IPS-18c (cell line): ENCODE data around the gene SCN8A.

Source experiments
- H3K4me3 ChIP-seq: 2 replicates; pipeline ENCODE4 v1.7.0; 2013; ENCODE audit warnings: low read depth, mild to moderate bottlenecking, low read length, moderate library complexity; ENCODE audit not compliant: insufficient read depth
- H3K9me3 ChIP-seq: one replicate; pipeline ENCODE4 v1.6.1; 2013; ENCODE audit warnings: mild to moderate bottlenecking, low read length, moderate library complexity; ENCODE audit not compliant: control insufficient read depth, insufficient read depth

The SCN8A gene

DNA sequence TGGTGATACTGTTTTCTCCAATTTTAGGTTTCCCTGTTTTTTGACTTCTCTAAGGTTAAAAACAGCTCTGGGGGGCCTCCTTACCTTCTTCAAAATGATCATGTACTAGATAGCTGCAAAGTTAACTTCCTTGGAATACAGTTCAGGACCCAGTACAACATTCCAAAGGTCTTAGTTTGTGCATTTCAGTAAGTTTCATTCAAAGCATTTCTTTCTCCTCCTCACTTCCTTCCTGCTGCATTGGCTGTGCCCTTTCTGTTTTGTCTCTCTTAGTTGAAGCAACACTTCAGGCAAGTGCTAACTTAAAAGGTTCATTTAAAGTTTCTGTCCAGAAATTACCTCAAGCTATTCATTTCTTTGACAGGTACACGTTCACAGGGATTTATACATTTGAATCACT, 95.7 kb downstream of the SCN8A start:
- Histone ChIP-seq H3K4me3 (no peak overlapping the region), H3K9me3 (no peaks in the 10 kb centered on the region)

DNA sequence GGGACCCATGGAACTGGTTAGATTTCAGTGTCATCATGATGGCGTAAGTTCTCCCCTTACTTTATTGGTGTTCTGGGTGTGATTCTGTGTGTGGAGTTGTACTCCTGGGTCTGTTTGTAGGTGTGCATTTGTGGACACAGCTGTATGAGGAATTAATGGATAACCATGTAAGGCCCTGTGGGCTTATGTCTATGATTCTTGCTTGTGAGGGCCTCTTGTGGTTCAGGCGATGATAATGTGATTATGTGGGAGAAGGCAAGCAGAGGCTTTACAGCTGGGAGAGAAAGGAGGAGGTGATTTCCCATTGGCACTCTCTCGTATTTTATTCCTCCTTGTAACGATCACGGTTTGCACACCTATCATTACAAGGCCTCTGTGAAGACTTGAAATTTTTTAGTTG, 96.1 kb downstream of the SCN8A start:
- Histone ChIP-seq H3K4me3 (no peak overlapping the region), H3K9me3 (no peaks in the 10 kb centered on the region)

DNA sequence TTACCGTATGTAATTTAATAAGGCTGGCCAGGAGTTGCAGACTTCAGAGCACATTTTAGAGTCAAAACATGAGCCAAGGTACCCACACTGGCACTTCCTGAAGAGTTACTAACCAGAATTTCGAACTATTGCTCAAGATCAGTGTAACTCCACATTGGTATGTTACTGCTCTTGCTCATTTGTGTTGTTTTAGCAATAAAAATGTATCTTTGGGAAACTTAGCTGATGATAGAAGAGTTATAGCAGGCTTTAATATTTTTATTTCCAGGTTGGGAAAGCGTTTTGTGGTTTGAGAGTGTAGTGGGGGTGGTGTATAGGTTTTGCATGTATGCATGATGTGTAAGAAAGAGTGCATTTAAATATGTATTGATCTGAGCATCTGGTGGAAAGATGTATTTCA, 96.6 kb downstream of the SCN8A start:
- Histone ChIP-seq H3K4me3 (no peak overlapping the region), H3K9me3 (no peaks in the 10 kb centered on the region)

DNA sequence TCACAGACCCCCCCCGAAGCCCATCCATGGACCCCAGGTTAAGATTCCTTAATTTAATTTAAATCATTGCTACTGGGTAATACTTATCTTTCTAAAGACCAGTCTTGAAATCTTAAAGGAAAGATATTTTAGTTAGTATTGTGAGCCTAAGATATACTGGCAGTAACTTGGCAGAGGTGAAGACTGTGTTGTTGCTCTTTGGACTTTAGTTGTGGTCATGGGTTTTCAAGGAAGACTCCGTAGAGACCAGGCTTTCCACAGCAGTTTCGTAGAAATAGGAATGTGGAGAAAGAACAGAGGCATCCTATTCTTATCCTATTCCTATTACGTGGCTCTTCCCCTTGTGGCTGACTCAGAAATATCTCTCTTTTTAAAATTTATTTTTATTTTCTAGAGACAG, 99.0 kb downstream of the SCN8A start:
- H3K9me3 ChIP-seq: no peaks in the 10 kb centered on the region
- H3K4me3 ChIP-seq: no peak overlapping the region

DNA sequence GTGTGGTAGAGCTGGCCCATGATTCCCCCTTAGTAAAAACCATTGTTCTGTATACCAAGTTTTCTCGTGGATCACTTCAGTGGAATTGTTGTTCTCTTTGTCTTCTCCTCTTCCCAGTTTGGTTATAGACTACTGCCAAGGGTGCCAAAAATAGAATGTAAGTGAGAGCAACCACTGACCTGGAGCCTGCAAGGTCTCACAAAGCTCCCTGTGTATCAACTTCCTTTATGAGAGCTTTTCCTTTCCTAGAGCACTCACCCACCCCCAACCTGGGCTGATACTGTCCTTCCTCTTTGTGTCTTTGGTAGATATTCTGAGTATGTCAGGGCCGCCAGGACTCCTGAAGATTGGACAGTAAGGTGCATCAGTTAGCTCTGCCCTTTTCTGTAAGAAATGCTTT, 101.0 kb downstream of the SCN8A start:
- Histone ChIP-seq H3K4me3 (no peak overlapping the region), H3K9me3 (no peaks in the 10 kb centered on the region)

DNA sequence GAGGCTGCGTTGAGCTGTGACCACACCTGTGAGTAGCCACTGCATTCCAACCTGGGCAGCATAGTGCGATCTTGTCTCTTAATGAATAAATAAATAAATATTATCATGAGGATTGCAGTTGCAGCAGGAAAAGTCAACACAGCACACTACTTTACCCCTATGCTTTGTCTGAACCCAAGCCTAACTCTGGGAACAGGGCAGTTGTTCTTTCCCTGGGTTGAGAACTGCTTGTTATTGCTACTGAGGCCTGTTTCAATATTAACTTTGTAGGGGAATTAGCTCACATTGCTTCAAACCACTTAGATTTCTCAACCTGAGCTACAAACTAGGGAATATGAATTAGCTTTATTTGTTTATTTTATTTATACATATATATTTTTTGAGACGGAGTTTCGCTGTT, 102.5 kb downstream of the SCN8A start:
- Histone ChIP-seq H3K4me3 (no peak overlapping the region), H3K9me3 (no peaks in the 10 kb centered on the region)

DNA sequence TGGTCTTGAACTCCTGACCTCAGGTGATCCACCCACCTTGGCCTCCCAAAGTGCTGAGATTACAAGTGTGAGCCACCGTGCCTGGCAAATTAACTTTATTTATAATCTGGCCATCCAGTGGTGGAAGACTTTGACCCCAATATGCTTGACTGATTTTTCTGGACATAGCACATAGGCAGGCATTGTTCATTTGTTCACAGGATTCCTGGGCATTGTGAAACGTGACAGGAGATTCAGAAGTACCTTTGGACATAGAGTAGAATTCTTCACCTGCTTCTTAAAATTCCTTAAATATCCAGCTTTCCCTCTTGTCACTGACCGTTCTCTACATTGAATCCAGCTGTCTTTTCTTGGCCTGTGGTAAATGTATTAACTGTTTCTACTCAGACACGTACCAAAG, 103.1 kb downstream of the SCN8A start:
- no peaks in the 10 kb centered on the region for H3K9me3 ChIP-seq

DNA sequence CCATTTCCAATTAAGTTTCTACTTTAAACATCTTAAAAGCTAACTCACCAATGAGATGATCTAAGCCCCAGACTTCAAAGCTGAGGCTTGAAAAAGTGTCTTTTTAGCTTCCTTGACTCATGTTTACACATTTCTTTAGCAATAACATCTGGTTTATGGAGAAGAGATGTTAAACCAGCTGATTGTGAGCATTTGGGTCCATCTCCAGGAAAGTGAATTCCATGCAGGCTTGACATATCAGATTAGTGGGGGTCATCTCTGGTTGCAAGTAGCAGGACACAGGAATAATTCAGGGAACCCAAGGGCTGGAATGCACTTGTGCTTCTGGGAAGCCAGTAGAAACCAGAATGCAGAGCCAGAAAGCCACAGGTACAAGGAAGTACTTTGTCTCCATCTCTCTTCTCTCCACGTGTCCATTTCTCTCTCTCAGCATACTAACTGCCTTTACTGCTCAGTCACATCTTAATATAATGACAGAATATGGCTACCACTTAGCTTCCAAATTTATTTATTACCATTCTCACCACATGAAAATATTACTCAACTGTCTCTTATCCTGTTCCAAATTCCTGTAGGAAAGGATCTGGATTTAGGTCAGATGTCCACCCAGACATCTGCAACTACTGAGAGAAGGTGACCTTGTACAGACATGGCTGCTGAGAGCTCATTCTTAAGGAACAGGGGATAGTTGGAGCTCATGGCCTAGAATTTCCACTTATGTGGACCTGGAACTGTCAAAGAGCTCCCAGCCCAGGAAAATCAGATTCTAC, 104.4 kb downstream of the SCN8A start:
- no peaks in the 10 kb centered on the region for H3K9me3 ChIP-seq
- H3K4me3 ChIP-seq: no peak overlapping the region

More for the DNA sequence above, 103.1 kb downstream of the SCN8A start:
- no peak overlapping the region for H3K4me3 ChIP-seq

DNA sequence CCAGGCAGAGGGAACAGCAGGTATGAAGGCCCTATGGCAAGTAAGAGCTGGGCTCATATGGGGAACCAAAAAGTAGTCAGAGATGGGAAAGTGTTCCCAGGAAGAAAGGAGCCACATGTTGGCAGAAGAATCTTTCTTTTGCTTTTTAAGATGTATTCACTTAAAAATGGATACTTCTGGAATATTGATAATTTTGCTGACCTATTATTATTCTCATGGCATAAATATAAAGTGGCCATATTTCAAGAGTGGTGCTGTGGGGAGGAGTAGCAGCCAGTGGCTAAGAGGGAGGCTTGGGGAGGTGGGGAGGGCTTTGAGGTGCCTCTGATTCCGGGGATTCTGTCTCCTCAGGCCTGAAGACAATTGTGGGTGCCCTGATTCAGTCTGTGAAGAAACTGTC, 108.2 kb downstream of the SCN8A start:
- Histone ChIP-seq H3K9me3 (no peaks in the 10 kb centered on the region), H3K4me3 (no peak overlapping the region)

DNA sequence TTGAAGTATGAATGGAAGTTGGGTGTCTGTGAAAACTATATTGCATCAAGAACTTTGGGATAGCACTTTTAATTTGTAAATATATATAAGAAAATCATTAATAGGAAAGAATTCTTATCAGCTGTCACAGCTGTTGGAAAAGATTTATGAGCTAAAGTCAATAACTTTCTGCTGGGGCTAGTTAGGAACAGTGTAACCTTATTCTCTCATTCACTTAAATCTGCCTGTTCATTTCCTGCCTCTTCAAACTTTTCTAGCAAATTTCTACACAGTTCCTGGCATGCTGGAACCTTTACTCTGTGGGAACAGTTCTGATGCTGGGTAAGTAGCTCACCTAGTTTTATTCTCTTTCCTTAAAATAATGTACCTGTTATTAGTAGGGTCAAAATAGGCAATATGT, 109.9 kb downstream of the SCN8A start:
- no peak overlapping the region for H3K4me3 ChIP-seq

DNA sequence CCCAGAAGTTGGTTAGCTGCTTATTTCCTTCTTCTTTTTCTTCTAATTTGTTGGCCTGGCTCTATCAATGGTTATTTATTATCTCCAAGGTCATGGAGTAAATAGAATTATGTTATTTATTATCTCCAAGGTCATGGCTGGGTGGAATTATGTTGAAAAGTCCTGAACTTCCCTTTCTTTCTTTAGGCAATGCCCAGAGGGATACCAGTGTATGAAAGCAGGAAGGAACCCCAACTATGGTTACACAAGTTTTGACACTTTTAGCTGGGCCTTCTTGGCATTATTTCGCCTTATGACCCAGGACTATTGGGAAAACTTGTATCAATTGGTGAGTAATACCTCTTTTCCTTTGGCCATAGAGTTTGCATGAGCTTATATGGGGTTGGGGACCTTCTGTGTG, 111.6 kb downstream of the SCN8A start:
- H3K4me3 ChIP-seq: no peak overlapping the region
- no peaks in the 10 kb centered on the region for H3K9me3 ChIP-seq

More for the DNA sequence above, 109.9 kb downstream of the SCN8A start:
- H3K9me3 ChIP-seq: no peaks in the 10 kb centered on the region

DNA sequence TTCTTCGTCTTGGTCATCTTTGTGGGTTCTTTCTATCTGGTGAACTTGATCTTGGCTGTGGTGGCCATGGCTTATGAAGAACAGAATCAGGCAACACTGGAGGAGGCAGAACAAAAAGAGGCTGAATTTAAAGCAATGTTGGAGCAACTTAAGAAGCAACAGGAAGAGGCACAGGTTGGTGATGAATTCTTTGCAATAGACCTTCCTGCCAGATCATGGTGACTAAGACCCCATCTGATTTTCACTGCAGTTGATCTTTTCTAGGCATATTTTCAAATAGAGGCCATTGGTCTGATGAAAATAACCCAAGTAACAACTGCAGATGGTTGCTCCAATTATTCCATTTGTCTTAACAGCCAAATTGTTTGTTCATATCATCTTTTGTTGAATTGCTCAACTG, 114.4 kb downstream of the SCN8A start:
- no peaks in the 10 kb centered on the region for H3K9me3 ChIP-seq
- H3K4me3 ChIP-seq: no peak overlapping the region

DNA sequence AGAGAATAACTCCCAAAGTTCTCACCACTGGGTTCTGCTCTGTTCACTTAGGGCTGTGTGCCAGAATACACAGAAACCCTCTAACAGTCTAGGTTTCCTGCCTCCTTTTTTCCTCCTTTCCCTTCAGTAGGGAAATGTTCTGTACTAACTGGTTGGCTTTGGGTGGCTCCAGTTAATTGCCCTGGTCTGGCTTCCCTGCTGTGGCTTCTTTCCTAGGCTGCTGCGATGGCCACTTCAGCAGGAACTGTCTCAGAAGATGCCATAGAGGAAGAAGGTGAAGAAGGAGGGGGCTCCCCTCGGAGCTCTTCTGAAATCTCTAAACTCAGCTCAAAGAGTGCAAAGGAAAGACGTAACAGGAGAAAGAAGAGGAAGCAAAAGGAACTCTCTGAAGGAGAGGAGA, 115.2 kb downstream of the SCN8A start:
- no peaks in the 10 kb centered on the region for H3K9me3 ChIP-seq
- no peak overlapping the region for H3K4me3 ChIP-seq

DNA sequence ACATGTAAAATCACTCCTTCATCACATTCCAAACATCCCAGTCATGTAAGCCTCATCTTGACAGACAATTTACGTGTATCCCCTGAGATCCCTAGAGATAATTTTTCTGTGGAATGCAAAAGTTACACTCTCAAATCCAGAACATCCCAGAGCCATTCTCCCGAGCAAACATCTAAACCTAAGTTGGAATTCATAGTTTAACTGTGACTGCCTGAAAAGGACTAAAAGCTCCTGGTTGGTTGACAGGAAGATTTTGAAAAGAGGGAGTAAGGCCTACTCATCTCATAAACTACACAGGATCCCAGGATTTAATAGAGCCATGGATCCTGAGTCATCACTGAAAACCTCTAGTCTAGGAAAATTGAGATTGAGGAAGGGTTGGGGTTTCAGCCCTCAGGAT, 123.6 kb downstream of the SCN8A start:
- H3K4me3 ChIP-seq: no peak overlapping the region
- no peaks in the 10 kb centered on the region for H3K9me3 ChIP-seq

DNA sequence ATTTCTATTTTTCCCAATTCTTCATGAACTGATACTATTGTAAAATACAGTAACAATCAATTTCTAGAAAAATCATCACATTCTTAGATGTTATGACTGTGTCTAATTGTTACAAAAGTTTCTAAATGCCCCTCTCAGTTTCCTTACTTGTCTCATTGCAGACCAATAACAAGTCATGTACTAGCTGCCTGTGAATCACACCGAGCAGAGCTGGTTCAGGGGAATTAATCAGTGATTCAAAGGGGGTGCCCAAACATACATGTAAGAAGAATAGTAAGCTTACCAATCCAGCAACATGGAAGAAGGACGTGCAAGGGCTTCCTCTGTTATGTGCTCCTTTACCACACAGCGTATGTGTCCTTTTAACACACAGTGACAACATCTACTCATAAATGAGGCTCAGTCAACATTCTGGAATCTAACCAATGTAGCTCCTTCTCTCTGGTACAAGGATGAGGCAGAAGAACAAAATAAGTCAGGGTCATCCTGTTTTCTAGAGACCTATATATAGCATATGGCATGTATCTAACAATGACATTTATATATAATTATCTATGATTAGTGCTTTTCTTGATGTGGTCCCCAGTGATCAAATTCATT, 126.4 kb downstream of the SCN8A start:
- no peaks in the 10 kb centered on the region for H3K9me3 ChIP-seq
- no peak overlapping the region for H3K4me3 ChIP-seq

DNA sequence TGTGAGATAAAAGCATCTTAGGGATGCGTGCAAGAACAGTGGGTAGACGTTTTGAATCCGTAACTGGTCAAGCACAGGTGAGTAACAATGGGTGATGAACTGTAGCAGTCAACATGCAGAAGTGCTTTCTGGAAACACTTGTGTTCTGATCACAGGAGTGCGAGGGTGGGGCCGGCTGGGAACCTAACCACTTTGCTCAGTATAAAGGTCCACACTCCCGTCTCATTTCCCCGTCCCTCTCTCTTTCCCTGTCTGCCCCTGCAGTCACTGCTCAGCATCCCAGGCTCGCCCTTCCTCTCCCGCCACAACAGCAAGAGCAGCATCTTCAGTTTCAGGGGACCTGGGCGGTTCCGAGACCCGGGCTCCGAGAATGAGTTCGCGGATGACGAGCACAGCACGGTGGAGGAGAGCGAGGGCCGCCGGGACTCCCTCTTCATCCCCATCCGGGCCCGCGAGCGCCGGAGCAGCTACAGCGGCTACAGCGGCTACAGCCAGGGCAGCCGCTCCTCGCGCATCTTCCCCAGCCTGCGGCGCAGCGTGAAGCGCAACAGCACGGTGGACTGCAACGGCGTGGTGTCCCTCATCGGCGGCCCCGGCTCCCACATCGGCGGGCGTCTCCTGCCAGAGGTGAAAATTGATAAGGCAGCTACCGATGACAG, 130.4 kb downstream of the SCN8A start:
- no peaks in the 10 kb centered on the region for H3K9me3 ChIP-seq
- no peak overlapping the region for H3K4me3 ChIP-seq

DNA sequence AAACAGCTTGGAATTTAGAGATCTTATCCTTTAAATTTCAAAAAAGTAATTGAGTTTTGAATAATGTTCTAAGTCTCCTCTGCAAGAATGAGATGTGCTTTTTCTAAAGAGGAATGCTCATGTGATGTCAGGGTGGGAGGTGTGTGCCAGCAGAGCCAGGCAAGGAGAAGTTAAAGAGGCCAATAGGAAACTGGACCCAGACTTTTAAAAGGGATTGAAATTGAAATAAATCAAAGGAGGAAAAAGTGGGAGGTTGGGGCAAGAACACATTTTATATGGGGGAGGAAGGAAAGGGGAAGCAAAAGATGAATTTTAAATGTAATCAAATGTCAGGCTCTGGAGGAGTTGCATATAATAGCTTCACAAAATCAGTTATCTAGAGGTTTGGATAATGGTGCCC, 131.4 kb downstream of the SCN8A start:
- H3K4me3 ChIP-seq: no peak overlapping the region
- no peaks in the 10 kb centered on the region for H3K9me3 ChIP-seq

DNA sequence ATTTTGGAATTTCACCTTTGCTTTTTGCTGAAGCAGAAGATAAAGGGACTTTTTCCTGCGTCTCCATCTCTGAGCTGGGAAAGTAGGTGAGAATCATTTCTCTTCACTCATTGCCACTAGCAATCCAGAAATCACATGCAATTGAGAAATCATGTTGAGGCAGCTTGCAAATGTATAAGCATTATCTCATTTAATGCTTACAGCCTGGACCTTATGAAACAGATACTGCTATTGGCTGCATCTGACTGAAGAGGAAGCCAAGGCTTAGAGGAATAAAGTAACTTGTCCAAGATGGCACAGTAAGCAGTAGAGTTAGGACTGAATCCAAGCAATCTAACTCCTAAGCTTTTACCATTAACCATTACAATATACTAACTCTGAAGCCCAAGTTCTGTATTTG, 135.1 kb downstream of the SCN8A start:
- Histone ChIP-seq H3K4me3 (no peak overlapping the region), H3K9me3 (no peaks in the 10 kb centered on the region)
